GM18867 (cell line): Measurements from ENCODE around the gene ACE.

ENCODE experiments used
- ATAC-seq: cut with Tn5 transposase; IDR thresholded peaks from one replicate; pipeline ENCODE4 v1.9.1; 2021; ENCODE audit warnings: mild to moderate bottlenecking, moderate library complexity; ENCODE audit not compliant: unreplicated experiment

The ACE gene

GRCh38 chr17:63533433-63534077 lies 56.7 kb downstream of the ACE start:
- ATAC-seq: no peak

GRCh38 chr17:63534078-63534570 lies 57.3 kb downstream of the ACE start:
- ATAC-seq: no peak

DNA sequence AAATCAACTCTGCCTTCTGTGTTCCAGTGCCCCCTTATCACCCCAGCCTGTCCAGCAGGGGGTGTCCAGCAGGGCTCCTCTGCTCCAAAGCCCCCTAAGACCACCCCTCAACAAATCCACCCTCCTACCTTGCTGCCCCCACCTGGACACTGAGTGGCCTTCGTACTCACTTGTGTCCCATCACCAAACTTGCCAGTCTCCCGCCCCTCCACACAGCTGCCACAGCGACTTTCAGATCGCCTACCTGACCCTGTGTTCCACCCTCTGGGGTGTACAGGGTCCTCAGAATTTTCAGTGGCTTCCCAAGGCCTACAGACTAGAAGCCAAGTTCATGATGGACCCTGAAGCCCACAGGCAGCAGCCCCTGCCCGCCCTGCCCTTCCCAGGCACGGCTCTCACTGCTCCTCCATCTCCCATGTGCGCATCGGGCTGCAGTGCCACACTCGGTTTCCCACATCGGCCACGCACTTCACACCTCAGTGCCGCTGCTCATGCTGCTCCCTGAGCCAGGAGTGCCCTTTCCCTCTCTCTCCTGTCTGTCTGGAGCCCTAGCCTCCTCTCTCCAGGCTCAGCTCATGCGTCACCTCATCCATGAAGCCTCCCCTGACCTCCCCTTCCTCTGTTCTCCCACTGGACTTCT lies 58.1 kb downstream of the ACE start:
- no peak for ATAC-seq

- no peak for ATAC-seq
Measured at GRCh38 chr17:63535640-63536039, 58.8 kb downstream of the ACE start.

DNA sequence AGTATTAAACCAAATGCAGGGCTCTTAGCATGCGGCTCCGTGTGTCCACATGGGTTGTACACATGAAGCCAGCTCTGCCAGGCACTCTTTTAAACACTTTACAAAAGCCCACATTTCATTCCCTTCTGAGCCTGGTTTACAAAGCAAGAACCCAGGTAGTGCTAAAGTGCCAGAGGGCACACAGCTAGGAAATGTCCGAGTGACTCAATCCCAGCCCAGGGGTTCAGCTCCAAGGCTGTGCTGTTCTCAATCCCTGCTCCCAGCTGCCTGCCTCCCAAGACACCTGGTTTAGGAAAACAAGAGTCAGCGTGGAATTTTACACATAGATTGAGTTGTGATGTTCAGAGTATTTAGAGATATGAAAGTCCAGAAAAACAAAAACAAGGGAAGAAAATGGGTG lies 60.1 kb downstream of the ACE start:
- ATAC-seq: no peak

DNA sequence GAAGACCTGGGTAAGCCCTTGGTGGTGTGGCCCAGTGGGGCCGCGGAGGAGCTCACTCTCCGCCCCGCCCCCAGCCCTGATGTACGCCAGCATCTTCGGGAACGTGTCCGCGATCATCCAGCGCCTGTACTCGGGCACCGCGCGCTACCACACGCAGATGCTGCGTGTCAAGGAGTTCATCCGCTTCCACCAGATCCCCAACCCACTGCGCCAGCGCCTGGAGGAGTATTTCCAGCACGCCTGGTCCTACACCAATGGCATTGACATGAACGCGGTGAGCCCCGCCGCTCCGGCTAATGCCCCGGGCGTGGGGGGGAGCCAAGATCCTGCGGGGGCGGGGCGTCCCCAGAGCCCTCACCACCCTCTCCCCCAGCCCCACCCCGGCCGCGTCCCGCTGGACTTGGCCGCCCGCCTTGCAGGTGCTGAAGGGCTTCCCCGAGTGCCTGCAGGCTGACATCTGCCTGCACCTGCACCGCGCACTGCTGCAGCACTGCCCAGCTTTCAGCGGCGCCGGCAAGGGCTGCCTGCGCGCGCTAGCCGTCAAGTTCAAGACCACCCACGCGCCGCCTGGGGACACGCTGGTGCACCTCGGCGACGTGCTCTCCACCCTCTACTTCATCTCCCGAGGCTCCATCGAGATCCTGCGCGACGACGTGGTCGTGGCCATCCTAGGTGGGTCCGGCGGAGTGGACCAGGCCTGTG lies 61.3 kb downstream of the ACE start:
- ATAC-seq: no peak

- no peak for ATAC-seq
Measured at GRCh38 chr17:63538693-63539595, 62.1 kb downstream of the ACE start.

DNA sequence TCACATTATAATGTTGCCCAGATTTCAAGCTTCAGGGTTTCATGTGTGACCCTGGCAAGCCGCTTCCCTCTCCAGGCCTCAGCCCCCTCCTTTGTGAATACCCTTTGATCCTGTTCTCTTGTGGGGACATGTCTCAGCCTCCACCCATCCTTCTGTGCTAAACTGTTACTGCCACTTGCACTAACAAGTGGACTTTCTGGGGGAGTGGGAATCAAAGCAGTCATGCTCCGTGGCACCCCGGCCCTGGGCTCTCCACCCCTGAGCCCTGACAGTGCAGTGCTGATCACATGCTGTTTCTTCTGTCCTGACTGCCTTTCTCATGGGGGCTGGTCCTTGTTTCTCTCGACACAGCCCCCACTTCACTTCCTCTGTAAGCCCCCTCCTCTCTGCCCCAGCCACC lies 63.7 kb downstream of the ACE start:
- ATAC-seq: no peak

- no peak for ATAC-seq
Measured at GRCh38 chr17:63542218-63542545, 65.3 kb downstream of the ACE start.

GRCh38 chr17:63542942-63543821 lies 66.3 kb downstream of the ACE start:
- no peak for ATAC-seq

- no peak for ATAC-seq
Measured at GRCh38 chr17:63543822-63544420, 67.1 kb downstream of the ACE start.

- no peak for ATAC-seq
Measured at GRCh38 chr17:63544467-63545301, 67.8 kb downstream of the ACE start.

GRCh38 chr17:63546308-63547082 lies 69.6 kb downstream of the ACE start:
- ATAC-seq: no peak

- no peak for ATAC-seq
Measured at GRCh38 chr17:63547083-63547523, 70.2 kb downstream of the ACE start.
